Natural killer cell treated with Interleukin-12 subunit alpha and Interleukin-12 subunit beta and Interleukin-15 and Interleukin-18, amount 100 ng/mL, for 72 hours (primary cell): ENCODE measurements around the gene CCSER2. TPM values are rescaled to one million over a fixed set of nuclear protein-coding genes. Genes with fewer than 3 reads are reported as not detected.
"Not testable (repeated sequence)": the region's sequence is repeated elsewhere in the genome, so short reads cannot be mapped to it uniquely, and the experiment has no call there.

ENCODE experiments used
- ATAC-seq, 2 donors: fragments of 150-1000 bp; cut with Tn5 transposase in 1 of 2; sonication (Bioruptor Pico), chemical (Tn5 transposase) in 1 of 2; 2 replicates each; pipeline ENCODE4 v1.10.0; 2021
- DNase-seq: peaks from one replicate; pipeline ENCODE4 v3.0.0; 2022; ENCODE audit warnings: low spot score
- H3K27ac Mint-ChIP-seq, 2 donors: 1 replicate in 1 of 2; 2 replicates in 1 of 2; pipeline ENCODE4 v1.8.0; 2022; ENCODE audit warnings: mixed read lengths in 2 of 2, mild to moderate bottlenecking in 1 of 2, moderate library complexity in 1 of 2
- H3K27me3 Mint-ChIP-seq, 2 donors: 1 replicate in 1 of 2; 2 replicates in 1 of 2; pipeline ENCODE4 v1.8.0; 2022; ENCODE audit warnings: mixed read lengths in 2 of 2
- H3K36me3 Mint-ChIP-seq: one replicate; pipeline ENCODE4 v1.8.0; 2022; ENCODE audit warnings: mixed read lengths
- H3K4me1 Mint-ChIP-seq, 2 donors: 1 replicate in 1 of 2; 2 replicates in 1 of 2; pipeline ENCODE4 v1.8.0; 2022; ENCODE audit warnings: low read depth in 2 of 2, mixed read lengths in 2 of 2, mild to moderate bottlenecking in 1 of 2
- H3K4me3 Mint-ChIP-seq: one replicate; pipeline ENCODE4 v1.8.0; 2022; ENCODE audit warnings: mixed read lengths
- H3K9me3 Mint-ChIP-seq: 2 replicates; pipeline ENCODE4 v1.8.0; 2022; ENCODE audit warnings: mixed read lengths
- total RNA-seq, 2 donors: library from RNA; stranded (reverse); gene quantifications; one replicate each; pipeline ENCODE4 v1.2.3, GENCODE V29; 2022

CCSER2 gene
- total RNA-seq, 2 donors from 2014 or later: 90.4 to 135 TPM

DNA sequence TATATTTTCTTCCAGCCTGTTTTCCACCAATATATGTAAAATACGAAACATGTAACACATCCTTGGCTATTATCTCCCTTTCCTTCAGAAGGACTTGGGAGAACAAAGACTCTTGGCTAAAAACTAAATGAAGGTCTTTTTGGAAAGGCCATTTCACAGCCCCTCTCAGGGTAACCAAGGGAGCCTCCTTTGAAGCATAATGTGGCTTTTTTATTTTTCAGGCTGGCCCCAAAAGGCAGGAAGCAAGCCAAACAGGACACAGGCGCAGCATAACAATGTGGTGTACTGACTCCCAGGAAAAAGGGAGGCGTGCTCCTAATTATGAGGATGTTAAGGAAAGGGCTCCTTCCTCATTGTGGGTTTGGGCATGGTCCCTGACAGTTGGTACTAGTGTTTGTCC lies 30.3 kb upstream of the CCSER2 start:
- Mint-ChIP-seq H3K9me3 (no peaks in the 10 kb centered on the region), H3K4me3 (no peak overlapping the region), H3K36me3 (no peaks in the 10 kb centered on the region), H3K27ac (peak overlapping the region in 1 of 2 donors; percentile 12), H3K27me3 (peaks cover 8 to 10% of the 10 kb centered on the region in 2 donors), H3K4me1 (peaks cover 15 to 19% of the 10 kb centered on the region in 2 donors)
- ATAC-seq: no peak
- DNase-seq: no peak

DNA sequence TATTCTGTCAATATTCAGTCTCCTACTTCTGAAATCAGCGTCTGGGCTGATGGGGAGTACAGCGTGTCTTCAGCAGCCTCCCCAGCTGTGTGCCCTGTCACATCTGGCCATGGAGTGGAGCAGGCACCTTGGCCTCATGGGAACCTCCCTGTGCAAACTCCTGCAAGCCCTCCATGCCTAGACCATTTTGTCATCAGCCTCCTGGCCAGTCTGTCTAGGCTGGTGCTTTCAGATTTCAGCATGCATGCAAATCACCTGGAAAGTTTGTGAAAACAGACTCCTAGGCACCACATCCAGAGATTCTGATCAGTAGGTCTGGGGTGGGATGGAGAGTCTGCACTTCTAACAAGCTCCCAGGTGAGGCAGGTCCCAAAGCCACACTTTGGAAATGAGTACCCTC lies 26.2 kb upstream of the CCSER2 start:
- H3K9me3 Mint-ChIP-seq: peaks cover 5% of the 10 kb centered on the region

GRCh38 chr10:84306751-84307384 lies 21.5 kb upstream of the CCSER2 start:
- Mint-ChIP-seq H3K4me1 (peaks cover 39 to 41% of the 10 kb centered on the region in 2 donors), H3K27ac (peak overlapping the region; percentile 88 to 98), H3K36me3 (peaks cover 4% of the 10 kb centered on the region), H3K27me3 (peaks cover 4 to 7% of the 10 kb centered on the region in 2 donors), H3K9me3 (peaks cover 5% of the 10 kb centered on the region), H3K4me3 (peak overlapping the region; percentile 67)
- DNase-seq (no peak), ATAC-seq (peak; percentile 39 to 53)

More for the DNA sequence above, 26.2 kb upstream of the CCSER2 start:
- Mint-ChIP-seq H3K4me3 (no peak overlapping the region), H3K4me1 (peaks cover 18% of the 10 kb centered on the region in 2 donors), H3K27ac (no peak overlapping the region), H3K27me3 (peaks cover 11 to 12% of the 10 kb centered on the region in 2 donors), H3K36me3 (peaks cover 4% of the 10 kb centered on the region)
- no peak for DNase-seq
- no peak for ATAC-seq

DNA sequence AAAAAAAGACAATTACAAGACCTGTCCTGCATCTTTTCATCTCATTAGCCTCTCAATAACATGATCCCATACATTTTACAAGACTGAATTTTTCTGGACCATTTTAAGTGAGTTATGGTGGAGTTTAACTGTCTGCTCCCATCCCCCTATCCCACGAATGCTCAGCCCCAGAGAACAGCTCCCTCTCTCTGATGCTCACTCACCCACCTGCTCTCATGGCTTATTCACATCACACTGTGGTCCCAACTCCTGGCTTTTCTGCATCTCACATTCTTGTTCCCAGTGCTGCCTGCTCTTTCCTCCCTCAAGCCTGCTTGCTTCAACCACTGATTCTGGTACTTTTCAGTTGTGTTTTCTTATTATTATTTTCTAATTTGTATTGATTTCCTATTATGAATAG lies 20.4 kb upstream of the CCSER2 start:
- DNase-seq (no peak), ATAC-seq (no peak)
- Mint-ChIP-seq H3K4me3 (peak overlapping the region; percentile 62), H3K36me3 (peaks cover 4% of the 10 kb centered on the region), H3K27me3 (peaks cover 2 to 4% of the 10 kb centered on the region in 2 donors), H3K4me1 (peaks cover 39 to 41% of the 10 kb centered on the region in 2 donors), H3K9me3 (peaks cover 5% of the 10 kb centered on the region), H3K27ac (peak overlapping the region; percentile 88 to 98)

- peaks cover 0 to 4% of the 10 kb centered on the region in 2 donors for H3K27me3 Mint-ChIP-seq
- peak overlapping the region; percentile 88 to 98 for H3K27ac Mint-ChIP-seq
- peak; percentile 76 for DNase-seq
- H3K36me3 Mint-ChIP-seq: peaks cover 4% of the 10 kb centered on the region
- peak overlapping the region; percentile 70 for H3K4me3 Mint-ChIP-seq
- peaks cover 41 to 42% of the 10 kb centered on the region in 2 donors for H3K4me1 Mint-ChIP-seq
- peak; percentile 80 to 81 for ATAC-seq
- H3K9me3 Mint-ChIP-seq: peaks cover 5% of the 10 kb centered on the region
Measured at GRCh38 chr10:84308481-84309304, 19.7 kb upstream of the CCSER2 start.

DNA sequence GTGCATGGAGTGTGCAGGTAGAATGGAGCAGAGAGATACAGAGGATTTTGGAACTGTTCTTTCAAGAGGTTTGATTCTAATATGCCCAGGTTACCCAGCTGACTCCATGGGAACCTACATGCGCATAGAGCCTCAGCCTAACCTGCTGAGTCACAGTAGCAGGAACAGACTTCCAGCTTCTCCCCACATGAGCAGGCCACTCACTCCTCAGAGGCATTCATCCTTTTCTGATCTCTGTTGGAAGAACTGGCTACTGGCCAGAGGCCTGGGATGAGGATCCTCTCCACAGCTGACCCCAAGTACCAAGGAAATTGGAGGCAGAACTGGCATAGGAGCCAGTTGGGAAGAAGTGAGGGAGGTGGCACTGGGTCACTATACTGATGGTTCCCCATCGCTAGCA lies 17.9 kb upstream of the CCSER2 start:
- H3K4me1 Mint-ChIP-seq: peaks cover 48 to 49% of the 10 kb centered on the region in 2 donors
- no peak overlapping the region for H3K27ac Mint-ChIP-seq
- peaks cover 5% of the 10 kb centered on the region for H3K9me3 Mint-ChIP-seq

GRCh38 chr10:84311576-84311975 lies 16.8 kb upstream of the CCSER2 start:
- no peak overlapping the region for H3K4me3 Mint-ChIP-seq
- H3K27ac Mint-ChIP-seq: peak overlapping the region in 1 of 2 donors; percentile 43
- no peak for DNase-seq

More for the DNA sequence above, 17.9 kb upstream of the CCSER2 start:
- DNase-seq: no peak
- Mint-ChIP-seq H3K36me3 (peaks cover 4% of the 10 kb centered on the region), H3K4me3 (no peak overlapping the region), H3K27me3 (peaks cover 0 to 4% of the 10 kb centered on the region in 2 donors)
- no peak for ATAC-seq

DNA sequence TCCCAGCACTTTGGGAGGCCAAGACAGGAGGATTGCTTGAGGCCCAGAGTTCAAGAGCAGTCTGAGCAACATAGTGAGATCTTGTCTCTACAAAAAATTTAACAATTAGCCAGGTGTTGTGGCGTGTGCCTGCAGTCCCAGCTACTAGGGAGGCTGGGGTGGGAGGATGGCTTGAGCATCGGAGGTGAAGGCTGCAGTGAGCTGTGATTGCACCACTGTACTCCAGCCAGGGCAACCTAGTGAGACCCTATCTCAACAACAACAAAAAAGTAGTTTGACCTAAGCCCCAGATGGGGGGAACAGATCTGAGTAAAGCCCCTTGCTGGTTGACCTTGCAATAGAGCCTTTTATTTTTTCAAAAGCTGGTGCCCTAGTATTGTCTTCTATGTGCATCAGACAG lies 15.6 kb upstream of the CCSER2 start:
- Mint-ChIP-seq H3K27ac (no peak overlapping the region), H3K4me3 (no peak overlapping the region), H3K4me1 (peaks cover 34 to 39% of the 10 kb centered on the region in 2 donors), H3K27me3 (no peaks in the 10 kb centered on the region), H3K9me3 (no peaks in the 10 kb centered on the region), H3K36me3 (no peaks in the 10 kb centered on the region)
- DNase-seq (no peak), ATAC-seq (no peak)

More at GRCh38 chr10:84311576-84311975, 16.8 kb upstream of the CCSER2 start:
- Mint-ChIP-seq H3K4me1 (peaks cover 43 to 45% of the 10 kb centered on the region in 2 donors), H3K27me3 (no peaks in the 10 kb centered on the region), H3K9me3 (no peaks in the 10 kb centered on the region), H3K36me3 (no peaks in the 10 kb centered on the region)
- ATAC-seq: no peak

GRCh38 chr10:84314275-84314674 lies 14.1 kb upstream of the CCSER2 start:
- Mint-ChIP-seq H3K27me3 (no peaks in the 10 kb centered on the region), H3K36me3 (no peaks in the 10 kb centered on the region), H3K9me3 (no peaks in the 10 kb centered on the region), H3K4me1 (peaks cover 22 to 26% of the 10 kb centered on the region in 2 donors), H3K4me3 (peak overlapping the region; percentile 25), H3K27ac (peak overlapping the region in 1 of 2 donors; percentile 64)
- ATAC-seq: peak; percentile 41 to 50
- no peak for DNase-seq

GRCh38 chr10:84317174-84317573 lies 11.2 kb upstream of the CCSER2 start:
- H3K36me3 Mint-ChIP-seq: no peaks in the 10 kb centered on the region
- no peak for DNase-seq
- no peak for ATAC-seq
- no peaks in the 10 kb centered on the region for H3K9me3 Mint-ChIP-seq
- peak overlapping the region in 1 of 2 donors; percentile 55 for H3K27ac Mint-ChIP-seq
- H3K4me3 Mint-ChIP-seq: no peak overlapping the region
- H3K4me1 Mint-ChIP-seq: peaks cover 16 to 18% of the 10 kb centered on the region in 2 donors
- peaks cover 0 to 2% of the 10 kb centered on the region in 2 donors for H3K27me3 Mint-ChIP-seq

DNA sequence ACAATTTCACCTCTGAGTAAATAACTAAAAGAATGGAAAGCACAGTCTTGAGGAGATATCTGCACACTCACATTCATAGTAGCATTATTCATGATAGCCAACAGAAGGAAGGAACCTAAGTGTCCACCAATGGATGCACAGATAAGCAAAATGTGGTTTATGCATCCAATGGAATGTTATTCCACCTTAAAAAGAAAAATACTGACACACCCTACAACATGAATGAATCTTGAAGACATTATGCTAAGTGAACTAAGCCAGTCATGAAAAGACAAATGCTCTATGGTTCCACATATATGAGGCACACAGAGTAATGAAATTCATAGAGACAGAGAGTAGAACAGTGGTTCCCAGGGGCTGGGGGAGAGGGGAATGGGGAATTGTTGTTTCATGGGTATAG lies 6.5 kb upstream of the CCSER2 start:
- Mint-ChIP-seq H3K27ac (no peak overlapping the region), H3K36me3 (no peaks in the 10 kb centered on the region), H3K27me3 (peaks cover 0 to 2% of the 10 kb centered on the region in 2 donors), H3K9me3 (no peaks in the 10 kb centered on the region), H3K4me1 (peaks cover 0 to 3% of the 10 kb centered on the region in 2 donors), H3K4me3 (no peak overlapping the region)
- ATAC-seq (no peak), DNase-seq (no peak)

- not testable (repeated sequence) for H3K27me3 Mint-ChIP-seq, H3K9me3 Mint-ChIP-seq, H3K4me1 Mint-ChIP-seq, H3K36me3 Mint-ChIP-seq, DNase-seq, H3K27ac Mint-ChIP-seq, H3K4me3 Mint-ChIP-seq, ATAC-seq
Measured at GRCh38 chr10:84323566-84323965, 4.8 kb upstream of the CCSER2 start.

GRCh38 chr10:84326995-84327394 lies 1.4 kb upstream of the CCSER2 start:
- not testable (repeated sequence) for H3K27me3 Mint-ChIP-seq, H3K9me3 Mint-ChIP-seq, DNase-seq, H3K4me3 Mint-ChIP-seq, ATAC-seq, H3K36me3 Mint-ChIP-seq
- H3K4me1 Mint-ChIP-seq: peaks cover 19 to 34% of the 10 kb centered on the region in 2 donors
- H3K27ac Mint-ChIP-seq: peak overlapping the region in 1 of 2 donors; percentile 83

DNA sequence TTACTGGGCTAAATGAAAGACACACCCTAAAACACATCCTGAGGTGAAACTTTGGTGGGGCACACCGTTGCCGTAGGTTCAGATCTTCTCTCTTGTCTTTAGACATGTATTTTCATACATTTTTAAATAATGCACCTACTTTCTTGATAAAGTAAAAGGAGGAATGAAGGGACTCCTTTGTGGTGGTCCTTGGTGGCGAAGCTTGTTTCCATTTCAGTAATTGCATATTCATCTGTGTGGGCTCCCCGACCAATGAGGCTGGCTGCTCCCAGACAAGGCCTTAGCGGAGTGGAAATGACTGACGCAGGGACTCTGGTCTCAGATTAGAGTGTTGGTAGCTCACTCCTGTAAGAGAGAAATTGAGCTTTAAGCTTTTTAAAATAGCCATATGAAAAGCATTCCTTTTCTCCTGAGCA lies 815 bp downstream of the CCSER2 start:
- Mint-ChIP-seq H3K4me1 (peaks cover 29 to 45% of the 10 kb centered on the region in 2 donors), H3K27ac (peak overlapping the region; percentile 91 to 99), H3K9me3 (no peaks in the 10 kb centered on the region), H3K36me3 (peaks cover 4% of the 10 kb centered on the region), H3K27me3 (no peaks in the 10 kb centered on the region), H3K4me3 (peak overlapping the region; percentile 93)
- ATAC-seq: peak; percentile 46 to 52
- peak; percentile 80 for DNase-seq
